Panc1 (cell line): ENCODE results near the gene PPARG. TPM values are rescaled to one million over a fixed set of nuclear protein-coding genes. Genes with fewer than 3 reads are reported as not detected.

Source experiments
- ATAC-seq: fragments of 200-7000 bp; cut with Tn5 transposase; 2 replicates; pipeline ENCODE4 v1.9.1; 2020; ENCODE audit warnings: mild to moderate bottlenecking, moderate library complexity
- BruUV-seq: library from RNA; stranded (reverse); fragments of 400-500 nt; replicated peaks from 2 replicates; lab custom pipeline; 2021; lab: Mats Ljungman, UMichigan
- CTCF ChIA-PET: fragments of 300-600 bp; sonication (Branson Sonifier 250); formaldehyde crosslinking; loops from one replicate; lab custom pipeline; 2022; ENCODE audit warnings: antibody characterized with exemption; lab: Charles Lee
- POLR2A ChIA-PET: fragments of 300-600 bp; sonication (Branson Sonifier 250); formaldehyde crosslinking; loops from one replicate; lab custom pipeline; 2022; ENCODE audit warnings: antibody characterized with exemption; lab: Charles Lee
- DNase-seq: peaks from one replicate; pipeline ENCODE4 v3.0.0-alpha.2; 2010; ENCODE audit warnings: low read depth, low spot score
- H3K27ac ChIP-seq: 2 replicates; pipeline ENCODE4 v1.5.1; 2011; ENCODE audit warnings: mild to moderate bottlenecking, low read length, inconsistent platforms
- H3K27me3 ChIP-seq: fragments of 200-500 bp; sonication (Bioruptor generic); 2 replicates; pipeline ENCODE4 v1.6.0; 2014; ENCODE audit warnings: low read length, inconsistent platforms; ENCODE audit not compliant: control insufficient read depth, insufficient read depth
- H3K36me3 ChIP-seq: fragments of 200-500 bp; sonication (Bioruptor generic); 2 replicates; pipeline ENCODE4 v1.5.1; 2014; ENCODE audit warnings: inconsistent platforms, mild to moderate bottlenecking, low read length, moderate library complexity; ENCODE audit not compliant: control insufficient read depth, insufficient read depth
- H3K4me1 ChIP-seq: 2 replicates; pipeline ENCODE4 v1.5.1; 2011; ENCODE audit warnings: inconsistent platforms, mild to moderate bottlenecking, low read length, moderate library complexity; ENCODE audit not compliant: control insufficient read depth, insufficient read depth
- H3K4me3 ChIP-seq, 2 experiments: 2 replicates each; pipeline ENCODE4 v1.5.1; 2011 to 2012; ENCODE audit warnings: low read depth in 2 of 2, low read length in 2 of 2, mild to moderate bottlenecking in 2 of 2, inconsistent platforms in 1 of 2, moderate library complexity in 1 of 2
- H3K9me3 ChIP-seq: fragments of 200-500 bp; sonication (Bioruptor generic); 2 replicates; pipeline ENCODE4 v1.5.1; 2014; ENCODE audit warnings: low read depth, mild to moderate bottlenecking, inconsistent platforms, low read length, moderate library complexity; ENCODE audit not compliant: control insufficient read depth, insufficient read depth
- CTCF ChIP-seq: fragments of 450-650 bp; IDR thresholded peaks from 2 replicates; pipeline ENCODE4 v1.5.1; 2017; ENCODE audit warnings: mild to moderate bottlenecking
- POLR2AphosphoS5 ChIP-seq: IDR thresholded peaks from 2 replicates; pipeline ENCODE4 v1.6.1; 2012; ENCODE audit warnings: mild to moderate bottlenecking, low read depth, low read length, moderate library complexity
- SIN3A ChIP-seq: IDR thresholded peaks from 2 replicates; pipeline ENCODE4 v1.6.1; 2012; ENCODE audit warnings: low read depth, mild to moderate bottlenecking, low read length, moderate library complexity, borderline replicate concordance; ENCODE audit not compliant: insufficient read depth
- TCF7L2 ChIP-seq: IDR thresholded peaks from 2 replicates; pipeline ENCODE4 v1.6.1; 2011; ENCODE audit warnings: mild to moderate bottlenecking, low read depth, low read length, inconsistent platforms
- in situ Hi-C: cut with HindIII; loops from 2 replicates; pipeline ENCODE4 v1.10.0; 2016; ENCODE audit warnings: low sequenced_read_pairs, low pct_unique_long_range_greater_than_20kb
- intact Hi-C: fragments of 100-400 bp; cut with micrococcal nuclease; formaldehyde crosslinking; loops from one replicate; pipeline ENCODE4 v1.10.0; 2022; ENCODE audit not compliant: unreplicated experiment
- total RNA-seq: library from RNA; stranded (reverse); gene quantifications from one replicate; pipeline ENCODE4 v1.2.1, GENCODE V29; 2021; ENCODE audit not compliant: unreplicated experiment
- TF ChIP-seq, protein P1 (sequence below), 2 experiments: IDR thresholded peaks; 2 replicates each; pipeline ENCODE4 v1.6.1; 2011 to 2012; ENCODE audit warnings: low read depth in 2 of 2, control low read depth in 1 of 2, low read length in 1 of 2, mild to moderate bottlenecking in 1 of 2, moderate library complexity in 1 of 2; ENCODE audit not compliant: insufficient read depth in 1 of 2

PPARG gene
- total RNA-seq, 1 experiment from 2014 or later: 88.1 TPM

GRCh38 chr3:12401208-12401607 lies 112.3 kb downstream of the PPARG start:
- Histone ChIP-seq H3K27ac (peak overlapping the region; percentile 79), H3K9me3 (no peaks in the 10 kb centered on the region), H3K4me3 (no peak overlapping the region), H3K27me3 (no peaks in the 10 kb centered on the region), H3K36me3 (no peaks in the 10 kb centered on the region; the same call in 1 of the 2 replicates), H3K4me1 (peaks cover 44% of the 10 kb centered on the region)
- BruUV-seq: TSS peak; percentile 1
- ChIA-PET CTCF (no interaction called here), POLR2A (no interaction called here)
- ATAC-seq (no peak), DNase-seq (no peak)
- intact Hi-C loops: loop anchor here (10.0 kb wide), 1 partner anchor 74 kb away; no protein-coding TSS in a partner anchor
- TF ChIP-seq CTCF (no peak), SIN3A (no peak), TCF7L2 (no peak), POLR2AphosphoS5 (no peak)
- TF ChIP-seq, protein P1, sequence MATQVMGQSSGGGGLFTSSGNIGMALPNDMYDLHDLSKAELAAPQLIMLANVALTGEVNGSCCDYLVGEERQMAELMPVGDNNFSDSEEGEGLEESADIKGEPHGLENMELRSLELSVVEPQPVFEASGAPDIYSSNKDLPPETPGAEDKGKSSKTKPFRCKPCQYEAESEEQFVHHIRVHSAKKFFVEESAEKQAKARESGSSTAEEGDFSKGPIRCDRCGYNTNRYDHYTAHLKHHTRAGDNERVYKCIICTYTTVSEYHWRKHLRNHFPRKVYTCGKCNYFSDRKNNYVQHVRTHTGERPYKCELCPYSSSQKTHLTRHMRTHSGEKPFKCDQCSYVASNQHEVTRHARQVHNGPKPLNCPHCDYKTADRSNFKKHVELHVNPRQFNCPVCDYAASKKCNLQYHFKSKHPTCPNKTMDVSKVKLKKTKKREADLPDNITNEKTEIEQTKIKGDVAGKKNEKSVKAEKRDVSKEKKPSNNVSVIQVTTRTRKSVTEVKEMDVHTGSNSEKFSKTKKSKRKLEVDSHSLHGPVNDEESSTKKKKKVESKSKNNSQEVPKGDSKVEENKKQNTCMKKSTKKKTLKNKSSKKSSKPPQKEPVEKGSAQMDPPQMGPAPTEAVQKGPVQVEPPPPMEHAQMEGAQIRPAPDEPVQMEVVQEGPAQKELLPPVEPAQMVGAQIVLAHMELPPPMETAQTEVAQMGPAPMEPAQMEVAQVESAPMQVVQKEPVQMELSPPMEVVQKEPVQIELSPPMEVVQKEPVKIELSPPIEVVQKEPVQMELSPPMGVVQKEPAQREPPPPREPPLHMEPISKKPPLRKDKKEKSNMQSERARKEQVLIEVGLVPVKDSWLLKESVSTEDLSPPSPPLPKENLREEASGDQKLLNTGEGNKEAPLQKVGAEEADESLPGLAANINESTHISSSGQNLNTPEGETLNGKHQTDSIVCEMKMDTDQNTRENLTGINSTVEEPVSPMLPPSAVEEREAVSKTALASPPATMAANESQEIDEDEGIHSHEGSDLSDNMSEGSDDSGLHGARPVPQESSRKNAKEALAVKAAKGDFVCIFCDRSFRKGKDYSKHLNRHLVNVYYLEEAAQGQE (IDR thresholded peaks at IDR 0.05; ENCODE audit: insufficient read depth in 1 of 2, low read depth in 2 of 2, low read length in 1 of 2): no peak
- in situ Hi-C loops: no loop called here

GRCh38 chr3:12405432-12406272 lies 116.8 kb downstream of the PPARG start:
- H3K4me3 ChIP-seq: peak overlapping the region; percentile 3 to 10; a peak in 1 of 4 replicates

More at GRCh38 chr3:12405432-12406272, 116.8 kb downstream of the PPARG start:
- peak; percentile 90 for DNase-seq
- peak; percentile 52; the same call in 1 of the 2 replicates for TF ChIP-seq POLR2AphosphoS5
- TF ChIP-seq TCF7L2: no peak
- intact Hi-C loops (loop anchor here (10.0 kb wide), 1 partner anchor 69 kb away; no protein-coding TSS in a partner anchor), in situ Hi-C loops (no loop called here)
- peak overlapping the region; percentile 94 for H3K27ac ChIP-seq
- no peaks in the 10 kb centered on the region for H3K9me3 ChIP-seq
- ChIA-PET POLR2A (interaction anchor here (0.6 kb wide), 2 partner anchors 59 to 181 kb away, joined by 3 to 4 read pairs; no protein-coding TSS in a partner anchor), CTCF (no interaction called here)
- peaks cover 41% of the 10 kb centered on the region for H3K4me1 ChIP-seq
- BruUV-seq: no TSS peak
- ATAC-seq: peak; percentile 97
- no peaks in the 10 kb centered on the region for H3K27me3 ChIP-seq
- peaks cover 3% of the 10 kb centered on the region; the same call in 1 of the 2 replicates for H3K36me3 ChIP-seq
